Measurements from ENCODE around the gene LSM6. TPM values are rescaled to one million over a fixed set of nuclear protein-coding genes. Genes with fewer than 3 reads are reported as not detected.

The LSM6 gene
- total and polyA plus RNA-seq, 8 donors, result 1.8 to 93.8 (median 28.7) TPM

DNA sequence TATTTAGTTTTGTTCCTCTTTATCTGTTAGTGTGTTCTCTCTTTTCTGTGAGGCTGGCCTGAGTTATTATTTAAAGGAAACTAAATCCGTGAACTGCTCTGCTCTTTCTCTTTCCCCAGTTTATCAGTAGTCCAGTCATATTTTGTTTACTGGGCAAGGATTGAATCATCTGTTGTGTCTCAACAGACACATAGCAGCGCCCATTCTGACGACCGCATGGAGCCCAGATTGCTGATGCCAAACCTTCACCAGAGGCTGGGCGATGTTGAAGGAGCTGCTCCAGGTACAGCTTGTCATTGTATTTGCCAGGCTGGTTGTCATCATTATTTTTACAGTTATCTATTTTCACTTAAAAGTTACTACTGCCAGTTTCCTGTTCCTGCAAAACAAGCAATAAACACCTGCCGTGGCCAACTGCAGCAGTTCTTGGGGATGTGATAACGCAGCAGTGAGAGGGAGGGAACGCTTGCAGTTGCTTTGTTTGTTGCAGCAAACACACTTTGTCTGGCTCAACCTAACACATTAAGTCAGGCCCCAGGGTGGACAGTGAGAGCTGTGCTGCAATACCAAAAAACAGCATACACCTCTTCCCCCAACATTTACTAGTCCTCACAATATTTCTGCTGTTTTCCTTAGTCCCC is 48.9 kb downstream of the LSM6 start:
- intact Hi-C loops (cut with DNase I; ENCODE audit: low total_unique reads), result no loop called here
- no peak for DNase-seq
- no peak overlapping the region for H3K4me3 ChIP-seq

DNA sequence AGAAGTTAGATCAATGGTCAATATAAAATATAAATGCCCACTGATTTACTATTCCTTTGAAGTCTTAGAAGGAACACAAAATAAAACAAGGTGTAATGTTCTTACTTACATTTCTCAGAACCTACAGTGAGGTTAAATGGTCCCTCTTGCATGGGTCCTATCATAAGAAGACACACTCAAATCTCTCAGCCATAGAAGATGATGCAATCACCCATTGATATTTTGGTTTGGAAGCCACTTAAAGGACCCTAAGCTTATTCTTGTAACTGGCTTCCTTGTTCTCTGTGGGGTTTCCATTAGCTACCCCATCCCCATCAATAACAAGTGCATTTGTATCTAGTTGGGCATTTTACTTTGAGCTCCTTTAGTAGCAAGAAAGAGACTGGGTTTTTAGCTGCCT is 53.9 kb downstream of the LSM6 start:
- TF ChIP-seq, protein P1, sequence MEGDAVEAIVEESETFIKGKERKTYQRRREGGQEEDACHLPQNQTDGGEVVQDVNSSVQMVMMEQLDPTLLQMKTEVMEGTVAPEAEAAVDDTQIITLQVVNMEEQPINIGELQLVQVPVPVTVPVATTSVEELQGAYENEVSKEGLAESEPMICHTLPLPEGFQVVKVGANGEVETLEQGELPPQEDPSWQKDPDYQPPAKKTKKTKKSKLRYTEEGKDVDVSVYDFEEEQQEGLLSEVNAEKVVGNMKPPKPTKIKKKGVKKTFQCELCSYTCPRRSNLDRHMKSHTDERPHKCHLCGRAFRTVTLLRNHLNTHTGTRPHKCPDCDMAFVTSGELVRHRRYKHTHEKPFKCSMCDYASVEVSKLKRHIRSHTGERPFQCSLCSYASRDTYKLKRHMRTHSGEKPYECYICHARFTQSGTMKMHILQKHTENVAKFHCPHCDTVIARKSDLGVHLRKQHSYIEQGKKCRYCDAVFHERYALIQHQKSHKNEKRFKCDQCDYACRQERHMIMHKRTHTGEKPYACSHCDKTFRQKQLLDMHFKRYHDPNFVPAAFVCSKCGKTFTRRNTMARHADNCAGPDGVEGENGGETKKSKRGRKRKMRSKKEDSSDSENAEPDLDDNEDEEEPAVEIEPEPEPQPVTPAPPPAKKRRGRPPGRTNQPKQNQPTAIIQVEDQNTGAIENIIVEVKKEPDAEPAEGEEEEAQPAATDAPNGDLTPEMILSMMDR (IDR thresholded peaks at IDR 0.05), result no peak
- Histone ChIP-seq H3K36me3 (no peaks in the 10 kb centered on the region), H3K4me3 (no peak overlapping the region), H3K27me3 (no peaks in the 10 kb centered on the region), H3K4me1 (no peaks in the 10 kb centered on the region), H3K9me3 (peaks cover 0 to 10% (median 9%) of the 10 kb centered on the region in 4 donors), H3K27ac (no peak overlapping the region)
- DNase-seq, result no peak
- intact Hi-C loops (cut with DNase I; ENCODE audit: low total_unique reads), result no loop called here

More for the DNA sequence above, 48.9 kb downstream of the LSM6 start:
- H3K4me1 ChIP-seq, result no peaks in the 10 kb centered on the region
- H3K9me3 ChIP-seq, result no peaks in the 10 kb centered on the region
- no peaks in the 10 kb centered on the region for H3K27me3 ChIP-seq
- TF ChIP-seq POLR2AphosphoS5 (IDR thresholded peaks at IDR 0.05) (peak in 1 of 3 donors; percentile 43), POLR2A (IDR thresholded peaks at IDR 0.05) (no peak)
- no peaks in the 10 kb centered on the region for H3K36me3 ChIP-seq
- WGBS, 5 donors, result 29 to 46% (median 39%) methylated on average over 6 to 8 of the region's 8 CpGs
- H3K27ac ChIP-seq, result no peak overlapping the region

DNA sequence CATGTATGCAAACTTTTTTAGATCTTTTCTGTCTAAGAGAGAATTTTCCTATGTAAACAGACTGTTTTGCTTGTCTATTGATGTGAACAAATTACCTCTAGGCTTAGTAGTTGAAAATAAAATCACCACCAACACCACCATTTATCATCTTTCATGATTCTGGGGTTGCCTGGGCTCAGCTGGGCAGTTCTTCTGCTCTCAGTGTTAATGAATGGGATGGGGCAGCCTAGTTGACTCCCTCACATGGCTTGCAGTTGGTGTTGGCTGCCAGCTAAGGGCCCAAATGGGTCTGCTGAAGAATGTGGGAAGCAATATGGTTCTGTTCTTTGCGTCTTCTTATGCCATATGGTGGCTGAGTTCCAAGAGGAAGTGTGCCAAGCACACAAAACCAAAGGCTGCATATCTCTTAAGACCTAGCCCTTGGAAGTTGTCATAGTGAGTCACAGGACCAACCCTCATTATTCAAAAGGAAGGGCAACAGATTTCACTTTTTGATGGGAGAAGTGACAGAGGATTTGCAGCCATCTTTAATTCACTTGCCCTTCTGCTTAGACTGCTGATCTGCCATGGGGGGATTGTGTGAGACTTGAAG is 56.7 kb downstream of the LSM6 start:
- H3K9me3 ChIP-seq, result peaks cover 0 to 10% (median 9%) of the 10 kb centered on the region in 4 donors
- intact Hi-C loops (cut with DNase I; ENCODE audit: low total_unique reads), result no loop called here
- DNase-seq, result peak in 1 of 2 donors; percentile 52
- WGBS, 5 donors, result 22 to 50% (median 39%) methylated on average over 1 of the region's 1 CpG
- no peak overlapping the region for H3K27ac ChIP-seq
- no peak for TF ChIP-seq POLR2A (IDR thresholded peaks at IDR 0.05)
- TF ChIP-seq, protein P1 (IDR thresholded peaks at IDR 0.05), result no peak
- no peak for TF ChIP-seq EP300 (IDR thresholded peaks at IDR 0.05)
- TF ChIP-seq POLR2AphosphoS5 (IDR thresholded peaks at IDR 0.05), result peak in 2 of 3 donors; percentile 49
- H3K4me1 ChIP-seq, result peaks cover 0 to 4% (median 0%) of the 10 kb centered on the region in 4 donors
- no peak overlapping the region for H3K4me3 ChIP-seq
- no peaks in the 10 kb centered on the region for H3K27me3 ChIP-seq
- H3K36me3 ChIP-seq, result no peaks in the 10 kb centered on the region

DNA sequence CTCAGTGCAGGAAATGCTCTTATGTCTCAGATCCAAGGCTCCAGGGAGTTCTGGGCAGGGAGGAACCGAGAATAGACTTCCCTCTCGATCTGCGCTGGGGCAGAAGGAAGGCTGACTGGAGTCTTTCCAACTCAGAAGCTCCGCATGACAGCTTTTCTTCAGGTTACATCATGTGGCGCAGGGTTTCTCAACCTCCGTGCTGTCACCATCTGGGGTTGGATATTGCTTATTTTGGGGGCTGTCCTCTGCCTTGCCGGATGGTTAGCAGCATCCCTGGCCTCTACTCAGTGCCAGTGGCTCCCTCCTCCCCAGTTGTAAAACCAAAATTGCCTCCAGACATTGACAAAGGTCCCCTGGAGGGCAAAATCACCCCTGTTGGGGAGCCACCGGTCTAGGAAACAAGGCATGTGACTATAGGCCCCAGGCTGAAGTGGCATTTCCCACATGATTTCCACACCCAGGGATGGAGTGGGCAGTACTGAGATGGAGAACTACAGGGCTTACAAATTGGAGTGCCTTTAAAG is 60.2 kb downstream of the LSM6 start:
- peaks cover 0 to 11% (median under 1%) of the 10 kb centered on the region in 4 donors for H3K4me1 ChIP-seq
- peaks cover 0 to 10% (median 9%) of the 10 kb centered on the region in 4 donors for H3K9me3 ChIP-seq
- no peak overlapping the region for H3K4me3 ChIP-seq
- intact Hi-C loops (cut with DNase I; ENCODE audit: low total_unique reads), result no loop called here
- H3K36me3 ChIP-seq, result no peaks in the 10 kb centered on the region
- no peak for TF ChIP-seq EP300 (IDR thresholded peaks at IDR 0.05)
- TF ChIP-seq POLR2AphosphoS5 (IDR thresholded peaks at IDR 0.05), result no peak
- no peak for TF ChIP-seq POLR2A (IDR thresholded peaks at IDR 0.05)
- TF ChIP-seq, protein P1 (IDR thresholded peaks at IDR 0.05), result no peak
- peak overlapping the region in 2 of 5 donors; percentile 57 for H3K27ac ChIP-seq
- WGBS, 5 donors, result 50 to 84% (median 78%) methylated on average over 8 of the region's 8 CpGs
- H3K27me3 ChIP-seq, result no peaks in the 10 kb centered on the region
- no peak for DNase-seq

DNA sequence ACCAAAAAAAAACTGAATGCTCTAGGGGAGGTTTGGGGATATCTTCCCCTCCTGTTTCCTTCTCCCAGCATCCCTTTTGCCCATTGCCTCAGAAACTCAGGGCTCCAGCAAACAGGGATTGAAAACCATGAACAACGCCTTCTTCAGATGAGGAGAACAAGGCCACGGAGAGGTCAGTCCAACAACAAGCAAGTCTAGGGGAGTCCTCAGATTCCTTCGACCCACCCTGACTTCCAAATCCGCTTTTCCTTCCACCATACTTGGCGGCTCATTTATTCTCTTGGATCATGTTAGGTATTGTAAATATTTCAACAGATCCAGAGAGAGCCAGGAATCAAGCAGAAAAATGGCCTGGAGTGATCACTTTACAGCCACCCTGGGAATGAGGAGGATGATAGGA is 60.7 kb downstream of the LSM6 start:
- no peaks in the 10 kb centered on the region for H3K27me3 ChIP-seq
- WGBS, 5 donors, result 66 to 79% (median 67%) methylated on average over 5 of the region's 5 CpGs
- DNase-seq, result no peak
- TF ChIP-seq EP300 (IDR thresholded peaks at IDR 0.05), result no peak
- TF ChIP-seq, protein P1 (IDR thresholded peaks at IDR 0.05), result no peak
- TF ChIP-seq POLR2AphosphoS5 (IDR thresholded peaks at IDR 0.05), result no peak
- no peak for TF ChIP-seq POLR2A (IDR thresholded peaks at IDR 0.05)
- intact Hi-C loops (cut with DNase I; ENCODE audit: low total_unique reads), result no loop called here
- no peak overlapping the region for H3K4me3 ChIP-seq
- no peaks in the 10 kb centered on the region for H3K36me3 ChIP-seq
- H3K9me3 ChIP-seq, result peaks cover 0 to 10% (median 9%) of the 10 kb centered on the region in 4 donors
- H3K4me1 ChIP-seq, result peaks cover 3 to 16% (median 5%) of the 10 kb centered on the region in 4 donors
- H3K27ac ChIP-seq, result peak overlapping the region in 2 of 5 donors; percentile 52 to 57

All from stomach (tissue), 9 donors.